NCI-H82 treated with DMSO at 0.1 percent for 48 hours (cell line): ENCODE measurements around the gene EEFSEC.

Experiments
- DNase-seq: peaks from one replicate; lab custom pipeline; 2025; ENCODE audit not compliant: unreplicated experiment; lab: John Stamatoyannopoulos, UW

The EEFSEC gene

DNA sequence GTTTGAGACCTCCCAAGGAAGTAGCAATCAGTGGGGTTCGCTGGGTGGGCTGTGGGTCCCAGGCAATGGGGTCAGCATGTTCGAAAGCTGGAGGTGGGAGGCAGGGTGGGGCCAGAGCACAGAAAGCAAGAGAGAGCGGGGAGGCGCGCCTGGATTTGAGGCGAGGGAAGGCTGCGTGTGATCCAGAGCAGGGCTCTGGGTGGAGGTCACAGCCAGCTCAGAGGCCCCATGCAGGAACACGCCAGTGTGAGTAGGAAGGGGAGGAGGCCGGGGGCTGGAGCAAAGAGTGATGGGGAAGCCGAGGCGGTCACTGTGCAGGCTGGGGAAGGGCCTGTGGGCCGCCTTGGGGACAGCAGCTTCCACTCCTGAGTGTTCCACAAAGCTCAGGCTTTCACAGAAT is 304.7 kb downstream of the EEFSEC start:
- no peak for DNase-seq
